ENCODE measurements around the gene QARS1. TPM values are rescaled to one million over a fixed set of nuclear protein-coding genes. Genes with fewer than 3 reads are reported as not detected.

QARS1 gene
- total and polyA plus RNA-seq, 2 donors: 197 to 242 TPM

DNA sequence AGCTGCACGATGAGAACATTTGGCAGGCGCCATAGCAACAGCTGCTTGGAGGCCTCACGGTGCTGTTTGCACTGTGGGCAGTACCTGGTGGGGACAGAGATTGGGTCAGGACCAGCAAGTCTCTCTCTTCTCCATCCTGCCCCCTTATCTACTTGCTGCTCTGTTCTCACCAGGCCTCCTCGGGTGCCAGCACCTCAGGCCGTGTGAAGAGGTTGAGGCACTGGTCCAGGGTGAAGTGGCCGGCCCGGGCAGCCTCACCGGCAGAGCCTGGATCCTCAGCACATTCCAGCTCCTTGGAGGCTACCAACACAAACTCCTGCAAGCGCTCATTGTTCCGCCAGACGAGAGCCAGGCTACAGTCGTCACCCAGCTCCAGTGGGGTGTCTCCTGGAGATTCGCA is 6.2 kb upstream of the QARS1 start:
- H3K27ac ChIP-seq (ENCODE audit: low read depth): no peak overlapping the region
- 83% methylated on average over 13 of the region's 13 CpGs for WGBS
- no peaks in the 10 kb centered on the region for H3K4me1 ChIP-seq (ENCODE audit: insufficient read depth)
- peaks cover 10% of the 10 kb centered on the region for H3K36me3 ChIP-seq (ENCODE audit: insufficient read depth)
- H3K4me3 ChIP-seq (ENCODE audit: low read depth, low read length): no peak overlapping the region
- DNase-seq (ENCODE audit: extremely low spot score): no peak

GRCh38 chr3:49108346-49108745 is 3.8 kb upstream of the QARS1 start:
- no peak overlapping the region for H3K27ac ChIP-seq (ENCODE audit: low read depth)
- DNase-seq (ENCODE audit: extremely low spot score): no peak
- 79% methylated on average over 14 of the region's 14 CpGs for WGBS
- H3K4me1 ChIP-seq (ENCODE audit: insufficient read depth): peaks cover 2% of the 10 kb centered on the region
- peaks cover 10% of the 10 kb centered on the region for H3K36me3 ChIP-seq (ENCODE audit: insufficient read depth)
- H3K4me3 ChIP-seq (ENCODE audit: low read depth, low read length): no peak overlapping the region

DNA sequence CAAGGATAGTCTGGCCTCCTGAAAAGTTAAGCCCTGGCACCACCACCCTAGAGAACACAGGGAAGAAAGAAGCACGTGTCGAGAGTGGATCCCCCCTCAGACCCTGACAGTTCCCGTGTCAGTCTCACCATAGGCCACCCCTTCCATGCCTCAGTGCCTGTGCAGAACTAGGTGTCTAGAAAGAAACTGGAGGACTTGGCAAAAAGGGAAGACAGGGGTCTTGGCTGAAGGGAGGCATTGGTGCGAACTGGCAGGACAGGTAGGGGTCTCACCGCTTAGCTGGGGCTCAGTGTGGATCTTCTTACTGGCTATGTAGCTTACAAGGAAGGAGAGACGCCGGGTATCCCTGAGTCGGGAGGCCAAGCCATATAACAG is 518 bp downstream of the QARS1 start:
- Histone ChIP-seq H3K27ac (ENCODE audit: low read depth) (peak overlapping the region; percentile 63), H3K4me1 (ENCODE audit: insufficient read depth) (peaks cover 2% of the 10 kb centered on the region), H3K36me3 (ENCODE audit: insufficient read depth) (peaks cover 8% of the 10 kb centered on the region), H3K4me3 (ENCODE audit: low read depth, low read length) (peak overlapping the region; percentile 69)
- WGBS: 3% methylated on average over 8 of the region's 8 CpGs
- no peak for DNase-seq (ENCODE audit: extremely low spot score)

- no peak overlapping the region for H3K4me3 ChIP-seq (ENCODE audit: low read depth, low read length)
- WGBS: 95% methylated on average over 11 of the region's 11 CpGs
- H3K27ac ChIP-seq (ENCODE audit: low read depth): no peak overlapping the region
- peaks cover 2% of the 10 kb centered on the region for H3K4me1 ChIP-seq (ENCODE audit: insufficient read depth)
- peaks cover 8% of the 10 kb centered on the region for H3K36me3 ChIP-seq (ENCODE audit: insufficient read depth)
- no peak for DNase-seq (ENCODE audit: extremely low spot score)
Observed at GRCh38 chr3:49100046-49100615, 4.4 kb downstream of the QARS1 start.

DNA sequence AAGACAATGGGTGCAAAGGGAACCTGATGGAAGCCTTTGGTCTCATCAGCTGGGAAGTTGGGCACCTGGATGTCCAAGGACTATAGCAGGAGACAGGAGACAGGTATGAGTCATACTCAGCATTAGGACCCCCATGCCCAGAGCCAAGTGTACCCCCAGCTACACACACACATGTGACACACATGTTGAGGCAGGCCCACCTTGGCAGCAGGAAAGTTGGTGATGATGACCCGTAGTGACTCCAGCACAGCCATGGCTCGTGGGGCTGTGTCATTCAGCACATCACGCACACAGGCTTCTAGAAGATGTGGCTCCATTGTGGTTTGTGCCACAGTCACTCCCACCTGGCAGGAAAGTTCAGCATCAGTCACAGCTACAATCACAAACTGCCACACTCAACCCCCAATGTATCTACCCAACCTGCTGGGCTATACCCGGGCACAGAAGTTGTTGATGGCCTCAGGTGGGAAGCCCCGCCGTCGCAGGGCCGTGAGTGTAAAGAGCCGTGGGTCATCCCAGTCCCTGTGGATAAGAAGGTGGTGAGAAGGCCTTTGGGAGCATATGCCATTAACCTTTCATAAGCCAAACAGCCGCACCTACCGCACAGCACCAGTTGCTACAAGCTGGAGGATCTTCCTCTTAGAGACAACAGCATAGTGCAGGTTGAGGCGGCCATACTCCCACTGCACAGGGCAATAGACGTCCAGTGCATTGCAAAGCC is 5.5 kb downstream of the QARS1 start:
- no peak overlapping the region for H3K27ac ChIP-seq (ENCODE audit: low read depth)
- WGBS: 89% methylated on average over 13 of the region's 13 CpGs
- peaks cover 8% of the 10 kb centered on the region for H3K36me3 ChIP-seq (ENCODE audit: insufficient read depth)
- DNase-seq (ENCODE audit: extremely low spot score): no peak
- H3K4me3 ChIP-seq (ENCODE audit: low read depth, low read length): no peak overlapping the region
- peaks cover 2% of the 10 kb centered on the region for H3K4me1 ChIP-seq (ENCODE audit: insufficient read depth)

DNA sequence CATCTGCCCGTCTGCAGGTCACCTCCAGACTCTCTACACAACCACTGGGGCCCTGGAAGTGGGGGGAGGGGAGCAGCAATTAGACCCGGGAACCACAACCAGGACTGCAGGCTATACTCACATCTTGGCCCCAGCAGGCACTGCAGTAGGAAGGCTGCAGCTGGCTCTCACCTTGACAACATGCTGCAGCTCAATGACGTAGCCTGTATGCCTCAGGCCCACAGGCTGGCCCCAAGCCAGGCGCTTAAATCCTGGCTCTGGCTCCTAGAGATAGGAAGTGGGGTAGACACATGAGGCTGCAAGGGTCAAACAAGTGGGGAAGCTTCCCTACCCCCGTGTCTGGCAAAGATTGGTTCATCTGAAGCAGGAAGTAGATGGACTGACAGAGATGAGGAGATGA is 6.1 kb downstream of the QARS1 start:
- peaks cover 8% of the 10 kb centered on the region for H3K36me3 ChIP-seq (ENCODE audit: insufficient read depth)
- no peak overlapping the region for H3K4me3 ChIP-seq (ENCODE audit: low read depth, low read length)
- DNase-seq (ENCODE audit: extremely low spot score): no peak
- no peaks in the 10 kb centered on the region for H3K4me1 ChIP-seq (ENCODE audit: insufficient read depth)
- WGBS: 49% methylated on average over 5 of the region's 5 CpGs
- H3K27ac ChIP-seq (ENCODE audit: low read depth): no peak overlapping the region

- WGBS: under 1% methylated on average over 65 of the region's 65 CpGs
- Histone ChIP-seq H3K4me1 (ENCODE audit: insufficient read depth) (no peaks in the 10 kb centered on the region), H3K36me3 (ENCODE audit: insufficient read depth) (no peaks in the 10 kb centered on the region), H3K27ac (ENCODE audit: low read depth) (peak within 1 kb of the TSS; percentile 96), H3K4me3 (ENCODE audit: low read depth, low read length) (peak within 1 kb of the TSS; percentile 76)
- peak; percentile 98 for DNase-seq (ENCODE audit: extremely low spot score)
Observed at GRCh38 chr3:49093853-49094767, 10.4 kb downstream of the QARS1 start, which contains the start of gene QRICH1. Gene QRICH1, minus strand, starts transcription at chr3:49094071. Its CDS starts 17,054 bp downstream, at chr3:49077017.

DNA sequence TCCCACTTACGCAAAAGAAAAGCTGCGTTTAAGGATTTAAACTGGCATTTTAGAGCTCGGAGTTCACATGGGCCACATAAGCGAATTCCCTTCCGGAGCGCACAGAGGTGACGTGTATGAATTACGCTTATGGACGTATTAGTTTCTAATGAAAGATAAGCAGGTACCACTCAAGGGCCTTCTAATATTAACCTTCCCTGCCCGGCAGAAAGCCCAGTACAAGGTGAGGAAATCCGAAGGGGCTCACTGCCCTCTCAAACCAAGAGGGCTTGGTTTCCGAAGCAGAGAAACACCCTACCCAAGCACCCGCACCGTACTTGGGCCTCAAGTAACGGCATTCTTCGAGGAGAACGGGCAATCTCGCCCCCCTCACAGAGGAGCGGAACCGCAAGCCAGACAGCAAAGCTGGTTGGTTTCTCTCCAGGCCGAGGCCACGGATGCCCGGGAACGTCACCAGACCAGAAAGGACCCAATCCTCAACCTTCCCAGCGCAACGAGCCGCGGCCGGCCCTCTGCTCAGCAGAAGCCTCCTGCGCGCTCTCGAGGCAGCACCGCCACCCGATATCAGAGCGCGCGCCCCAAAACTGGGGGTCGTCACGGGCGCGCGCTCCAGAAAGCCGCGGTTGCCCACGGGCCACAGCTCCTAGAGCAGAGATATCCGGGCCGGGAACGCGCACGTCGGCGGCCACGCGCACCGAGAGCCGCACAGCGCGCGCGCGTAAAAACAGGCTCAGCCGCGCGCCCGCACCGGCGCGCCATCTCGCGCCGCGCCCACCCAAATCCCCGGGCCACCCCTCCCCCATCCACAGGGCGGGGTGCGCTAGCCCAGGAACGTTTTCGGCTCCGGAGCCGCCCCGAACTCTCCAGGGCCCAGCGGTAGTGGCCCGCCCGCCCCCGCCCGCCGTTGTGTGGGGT is 11.4 kb downstream of the QARS1 start:
- Histone ChIP-seq H3K4me3 (ENCODE audit: low read depth, low read length) (peak overlapping the region; percentile 76), H3K36me3 (ENCODE audit: insufficient read depth) (no peaks in the 10 kb centered on the region), H3K27ac (ENCODE audit: low read depth) (peak overlapping the region; percentile 96), H3K4me1 (ENCODE audit: insufficient read depth) (no peaks in the 10 kb centered on the region)
- peak; percentile 15 for DNase-seq (ENCODE audit: extremely low spot score)
- WGBS: under 1% methylated on average over 86 of the region's 86 CpGs

GRCh38 chr3:49081429-49081828 is 23.1 kb downstream of the QARS1 start:
- no peaks in the 10 kb centered on the region for H3K4me1 ChIP-seq (ENCODE audit: insufficient read depth)
- WGBS: 92% methylated on average over 8 of the region's 8 CpGs
- no peak for DNase-seq (ENCODE audit: extremely low spot score)
- H3K27ac ChIP-seq (ENCODE audit: low read depth): no peak overlapping the region
- H3K36me3 ChIP-seq (ENCODE audit: insufficient read depth): peaks cover 4% of the 10 kb centered on the region
- H3K4me3 ChIP-seq (ENCODE audit: low read depth, low read length): no peak overlapping the region

DNA sequence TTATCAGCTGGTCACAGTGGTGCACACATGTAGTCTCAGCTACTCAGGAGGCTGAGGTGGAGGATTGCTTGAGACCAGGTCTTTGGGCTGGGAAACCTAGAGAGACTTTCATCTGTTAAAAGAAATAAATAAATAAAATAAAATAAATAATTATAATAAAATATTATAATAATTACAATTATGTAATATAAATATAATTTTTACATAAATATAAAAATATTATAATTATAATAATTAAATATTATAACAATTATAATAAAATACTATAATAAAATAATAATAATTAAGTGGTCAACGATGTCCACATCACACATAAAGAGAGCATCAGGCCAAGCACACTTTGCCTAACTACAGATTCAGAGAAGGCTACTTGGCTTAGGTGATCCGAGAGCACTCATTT is 25.3 kb downstream of the QARS1 start:
- no peak overlapping the region for H3K27ac ChIP-seq (ENCODE audit: low read depth)
- peaks cover 4% of the 10 kb centered on the region for H3K36me3 ChIP-seq (ENCODE audit: insufficient read depth)
- H3K4me1 ChIP-seq (ENCODE audit: insufficient read depth): no peaks in the 10 kb centered on the region
- no peak for DNase-seq (ENCODE audit: extremely low spot score)
- WGBS: 94% methylated on average over 2 of the region's 2 CpGs
- no peak overlapping the region for H3K4me3 ChIP-seq (ENCODE audit: low read depth, low read length)

- WGBS: 84% methylated on average over 4 of the region's 4 CpGs
- no peak overlapping the region for H3K4me3 ChIP-seq (ENCODE audit: low read depth, low read length)
- no peak overlapping the region for H3K27ac ChIP-seq (ENCODE audit: low read depth)
- no peaks in the 10 kb centered on the region for H3K4me1 ChIP-seq (ENCODE audit: insufficient read depth)
- peaks cover 8% of the 10 kb centered on the region for H3K36me3 ChIP-seq (ENCODE audit: insufficient read depth)
- no peak for DNase-seq (ENCODE audit: extremely low spot score)
Observed at GRCh38 chr3:49076646-49077045, 27.9 kb downstream of the QARS1 start.

GRCh38 chr3:49076116-49076515 is 28.4 kb downstream of the QARS1 start:
- peaks cover 8% of the 10 kb centered on the region for H3K36me3 ChIP-seq (ENCODE audit: insufficient read depth)
- no peak overlapping the region for H3K27ac ChIP-seq (ENCODE audit: low read depth)
- no peak overlapping the region for H3K4me3 ChIP-seq (ENCODE audit: low read depth, low read length)
- WGBS: 93% methylated on average over 13 of the region's 13 CpGs
- no peaks in the 10 kb centered on the region for H3K4me1 ChIP-seq (ENCODE audit: insufficient read depth)
- DNase-seq (ENCODE audit: extremely low spot score): no peak

- no peaks in the 10 kb centered on the region for H3K4me1 ChIP-seq (ENCODE audit: insufficient read depth)
- no peak overlapping the region for H3K27ac ChIP-seq (ENCODE audit: low read depth)
- DNase-seq (ENCODE audit: extremely low spot score): no peak
- peaks cover 7% of the 10 kb centered on the region for H3K36me3 ChIP-seq (ENCODE audit: insufficient read depth)
- H3K4me3 ChIP-seq (ENCODE audit: low read depth, low read length): no peak overlapping the region
- 87% methylated on average over 7 of the region's 7 CpGs for WGBS
Observed at GRCh38 chr3:49058011-49058410, 46.5 kb downstream of the QARS1 start.

All from urinary bladder (tissue), 4 donors.